ENCODE results near the gene MYRIP.

- no peak for TF ChIP-seq REST (IDR thresholded peaks at IDR 0.05; ENCODE audit: unreplicated experiment)
- no peak for TF ChIP-seq EZH2 (IDR thresholded peaks at IDR 0.05; ENCODE audit: low read depth, unreplicated experiment)
- no peak for TF ChIP-seq CTCF (conservative IDR thresholded peaks at IDR 0.05; ENCODE audit: low read depth in 2 of 2)
- TF ChIP-seq POLR2AphosphoS5 (IDR thresholded peaks at IDR 0.05; ENCODE audit: low read depth) = no peak
- no peak for TF ChIP-seq CREB1 (CRISPR knock-in tag; IDR thresholded peaks at IDR 0.05; ENCODE audit: low read depth)
- no peak for TF ChIP-seq EZH2phosphoT487 (IDR thresholded peaks at IDR 0.05; ENCODE audit: unreplicated experiment)
These were observed 246.5 kb downstream of the MYRIP start for GRCh38 chr3:40055956-40056355.
